HepG2 (cell line): ENCODE results near the gene POU5F1. TPM values are rescaled to one million over a fixed set of nuclear protein-coding genes. Genes with fewer than 3 reads are reported as not detected.

Source experiments
- CEBPB ChIP-seq: IDR thresholded peaks from 2 replicates; pipeline ENCODE4 v1.6.1; 2011; ENCODE audit warnings: low read depth, low read length, improper control_type of control experiment, borderline replicate concordance
- FLYWCH1 ChIP-seq: sonication (generic); formaldehyde crosslinking; IDR thresholded peaks from 2 replicates; pipeline ENCODE4 v1.8.1; 2023; ENCODE audit warnings: mild to moderate bottlenecking, missing genetic modification reagents
- GATA4 ChIP-seq: sonication (generic); IDR thresholded peaks from 2 replicates; pipeline ENCODE4 v1.6.1; 2016; ENCODE audit warnings: antibody characterized with exemption, low read depth, borderline replicate concordance
- HNRNPH1 ChIP-seq: fragments of 200-400 bp; formaldehyde crosslinking; optimal IDR thresholded peaks from 2 replicates; pipeline ENCODE3; 2017; ENCODE audit warnings: mild to moderate bottlenecking, low read depth, low read length
- JUND ChIP-seq: sonication (generic); formaldehyde crosslinking; IDR thresholded peaks from 2 replicates; pipeline ENCODE4 v1.8.0; 2022; ENCODE audit warnings: mild to moderate bottlenecking, missing genetic modification reagents
- KMT2B ChIP-seq: IDR thresholded peaks from 2 replicates; pipeline ENCODE4 v1.6.1; 2016; ENCODE audit warnings: missing genetic modification reagents, missing compliant biosample characterization
- MEF2D ChIP-seq: sonication (generic); formaldehyde crosslinking; IDR thresholded peaks from 2 replicates; pipeline ENCODE4 v1.5.1; 2020; ENCODE audit warnings: mild to moderate bottlenecking, missing genetic modification reagents
- RBM22 ChIP-seq: fragments of 200-400 bp; formaldehyde crosslinking; optimal IDR thresholded peaks from 2 replicates; pipeline ENCODE3; 2017; ENCODE audit warnings: mild to moderate bottlenecking, low read length, moderate library complexity
- SETDB1 ChIP-seq: sonication (generic); formaldehyde crosslinking; IDR thresholded peaks from 2 replicates; pipeline ENCODE4 v1.5.1; 2020; ENCODE audit warnings: missing genetic modification reagents, mild to moderate bottlenecking, borderline replicate concordance
- SIN3B ChIP-seq: fragments of 150-350 bp; IDR thresholded peaks from 2 replicates; pipeline ENCODE4 v1.6.1; 2014; ENCODE audit warnings: low read length
- ZNF224 ChIP-seq: sonication (generic); formaldehyde crosslinking; IDR thresholded peaks from 2 replicates; pipeline ENCODE4 v1.5.0; 2020; ENCODE audit warnings: mild to moderate bottlenecking, missing genetic modification reagents
- ZNF367 ChIP-seq: sonication (generic); formaldehyde crosslinking; IDR thresholded peaks from 2 replicates; pipeline ENCODE4 v1.4.0; 2020; ENCODE audit warnings: missing genetic modification reagents, borderline replicate concordance
- ZNF616 ChIP-seq: sonication (generic); formaldehyde crosslinking; IDR thresholded peaks from 2 replicates; pipeline ENCODE4 v1.5.0; 2020; ENCODE audit warnings: low read depth, mild to moderate bottlenecking, missing genetic modification reagents
- ZSCAN9 ChIP-seq: IDR thresholded peaks from 2 replicates; pipeline ENCODE4 v1.6.1; 2016; ENCODE audit warnings: borderline replicate concordance
- polyA plus RNA-seq, 8 experiments: library from polyadenylated mRNA; depleted of rRNA in 3 of 8; stranded (reverse) in 7 of 8; unstranded in 1 of 8; fragments of >200 nt; fragmentation: Illumina TruSeq in 4 of 8; extraction: Trizol in 4 of 8; gene quantifications; 2 replicates each; pipeline versions ENCODE4 v1.2.1 to v1.2.3, GENCODE V29; 2011 to 2016; ENCODE audit warnings: low read depth in 4 of 8, missing spikeins in 1 of 8, mixed read lengths in 1 of 8; ENCODE audit not compliant: insufficient read depth in 1 of 8
- total RNA-seq, 5 experiments: library from RNA; depleted of rRNA; stranded (reverse); fragments of >200 nt; fragmentation: Illumina TruSeq; extraction: Trizol; gene quantifications; 2 replicates each; pipeline ENCODE4 v1.2.3, GENCODE V29; 2016; ENCODE audit warnings: low read depth in 1 of 5
- TF ChIP-seq, protein P1 (sequence below): sonication (generic); formaldehyde crosslinking; IDR thresholded peaks from 2 replicates; pipeline ENCODE4 v1.9.0; 2022; ENCODE audit warnings: low read depth, missing genetic modification reagents
- TF ChIP-seq, protein P2 (sequence below), 2 experiments: IDR thresholded peaks; 2 replicates each; pipeline ENCODE4 v1.6.1; 2011 to 2012; ENCODE audit warnings: low read length in 2 of 2, borderline replicate concordance in 1 of 2, low read depth in 1 of 2, mild to moderate bottlenecking in 1 of 2, moderate library complexity in 1 of 2
- TF ChIP-seq, protein P3 (sequence below): sonication (generic); formaldehyde crosslinking; IDR thresholded peaks from 2 replicates; pipeline ENCODE4 v1.4.0; 2020; ENCODE audit warnings: mild to moderate bottlenecking, missing genetic modification reagents
- TF ChIP-seq, protein P4 (sequence below): sonication (generic); formaldehyde crosslinking; IDR thresholded peaks from 2 replicates; pipeline ENCODE4 v1.4.0; 2020; ENCODE audit warnings: missing genetic modification reagents
- TF ChIP-seq, protein P5 (sequence below): conservative IDR thresholded peaks from 2 replicates; pipeline ENCODE4 v1.6.1; 2018; ENCODE audit warnings: missing genetic modification reagents

The POU5F1 gene
- total and polyA plus RNA-seq, 2 of the 13 experiments (the other 11 are each of a cell fraction or from before 2014, with no cell fraction given), result 2.5 to 7.2 TPM

DNA sequence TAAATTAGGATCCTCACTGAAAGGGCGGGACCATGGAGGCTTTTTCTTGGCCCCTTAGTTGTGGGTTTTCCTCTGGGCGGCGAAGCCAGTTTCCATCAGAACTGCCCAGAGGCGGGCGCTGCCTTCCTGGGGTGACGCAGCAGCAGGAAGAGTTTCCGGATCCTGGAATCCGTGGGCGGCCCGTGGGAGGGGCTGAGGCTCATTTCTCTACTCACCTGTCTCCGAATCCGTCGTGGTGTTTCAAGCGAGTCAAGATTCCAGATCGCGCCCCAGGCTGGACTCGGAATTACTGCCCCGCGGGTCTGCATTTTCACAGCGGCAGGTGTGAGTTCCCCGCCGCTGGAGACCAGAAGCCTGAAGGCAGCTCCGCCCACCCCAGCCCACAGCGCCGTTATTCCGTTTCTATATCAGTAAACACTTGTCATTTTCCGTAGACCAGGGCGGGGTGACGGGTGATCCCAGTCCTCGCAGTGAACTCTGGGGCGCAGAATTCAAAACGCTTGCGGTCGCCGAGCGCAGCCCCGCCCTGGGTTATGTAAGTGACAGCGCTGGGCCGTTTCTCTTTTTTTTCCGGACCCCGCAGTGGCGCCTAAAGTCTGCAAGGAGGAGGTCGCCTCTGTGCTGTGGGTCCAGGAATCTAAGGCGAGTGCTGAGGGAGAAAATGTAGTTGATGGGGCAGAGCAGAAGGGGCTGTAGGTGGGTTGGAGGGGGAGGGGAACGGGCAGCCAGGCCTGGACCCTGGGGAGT lies 27.2 kb upstream of the POU5F1 start (continued):
- no peak for TF ChIP-seq ZNF367 (CRISPR knock-in tag)
- TF ChIP-seq CEBPB, result no peak
- TF ChIP-seq, protein P1, sequence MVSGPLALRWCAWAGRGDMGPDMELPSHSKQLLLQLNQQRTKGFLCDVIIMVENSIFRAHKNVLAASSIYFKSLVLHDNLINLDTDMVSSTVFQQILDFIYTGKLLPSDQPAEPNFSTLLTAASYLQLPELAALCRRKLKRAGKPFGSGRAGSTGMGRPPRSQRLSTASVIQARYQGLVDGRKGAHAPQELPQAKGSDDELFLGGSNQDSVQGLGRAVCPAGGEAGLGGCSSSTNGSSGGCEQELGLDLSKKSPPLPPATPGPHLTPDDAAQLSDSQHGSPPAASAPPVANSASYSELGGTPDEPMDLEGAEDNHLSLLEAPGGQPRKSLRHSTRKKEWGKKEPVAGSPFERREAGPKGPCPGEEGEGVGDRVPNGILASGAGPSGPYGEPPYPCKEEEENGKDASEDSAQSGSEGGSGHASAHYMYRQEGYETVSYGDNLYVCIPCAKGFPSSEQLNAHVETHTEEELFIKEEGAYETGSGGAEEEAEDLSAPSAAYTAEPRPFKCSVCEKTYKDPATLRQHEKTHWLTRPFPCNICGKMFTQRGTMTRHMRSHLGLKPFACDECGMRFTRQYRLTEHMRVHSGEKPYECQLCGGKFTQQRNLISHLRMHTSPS (CRISPR knock-in tag), result no peak
- no peak for TF ChIP-seq GATA4
- TF ChIP-seq, protein P2, sequence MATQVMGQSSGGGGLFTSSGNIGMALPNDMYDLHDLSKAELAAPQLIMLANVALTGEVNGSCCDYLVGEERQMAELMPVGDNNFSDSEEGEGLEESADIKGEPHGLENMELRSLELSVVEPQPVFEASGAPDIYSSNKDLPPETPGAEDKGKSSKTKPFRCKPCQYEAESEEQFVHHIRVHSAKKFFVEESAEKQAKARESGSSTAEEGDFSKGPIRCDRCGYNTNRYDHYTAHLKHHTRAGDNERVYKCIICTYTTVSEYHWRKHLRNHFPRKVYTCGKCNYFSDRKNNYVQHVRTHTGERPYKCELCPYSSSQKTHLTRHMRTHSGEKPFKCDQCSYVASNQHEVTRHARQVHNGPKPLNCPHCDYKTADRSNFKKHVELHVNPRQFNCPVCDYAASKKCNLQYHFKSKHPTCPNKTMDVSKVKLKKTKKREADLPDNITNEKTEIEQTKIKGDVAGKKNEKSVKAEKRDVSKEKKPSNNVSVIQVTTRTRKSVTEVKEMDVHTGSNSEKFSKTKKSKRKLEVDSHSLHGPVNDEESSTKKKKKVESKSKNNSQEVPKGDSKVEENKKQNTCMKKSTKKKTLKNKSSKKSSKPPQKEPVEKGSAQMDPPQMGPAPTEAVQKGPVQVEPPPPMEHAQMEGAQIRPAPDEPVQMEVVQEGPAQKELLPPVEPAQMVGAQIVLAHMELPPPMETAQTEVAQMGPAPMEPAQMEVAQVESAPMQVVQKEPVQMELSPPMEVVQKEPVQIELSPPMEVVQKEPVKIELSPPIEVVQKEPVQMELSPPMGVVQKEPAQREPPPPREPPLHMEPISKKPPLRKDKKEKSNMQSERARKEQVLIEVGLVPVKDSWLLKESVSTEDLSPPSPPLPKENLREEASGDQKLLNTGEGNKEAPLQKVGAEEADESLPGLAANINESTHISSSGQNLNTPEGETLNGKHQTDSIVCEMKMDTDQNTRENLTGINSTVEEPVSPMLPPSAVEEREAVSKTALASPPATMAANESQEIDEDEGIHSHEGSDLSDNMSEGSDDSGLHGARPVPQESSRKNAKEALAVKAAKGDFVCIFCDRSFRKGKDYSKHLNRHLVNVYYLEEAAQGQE (IDR thresholded peaks at IDR 0.05; ENCODE audit: borderline replicate concordance in 1 of 2, low read depth in 1 of 2, low read length in 2 of 2), result no peak; a peak in 1 of 4 replicates
- TF ChIP-seq JUND (CRISPR knock-in tag), result peak; percentile 59; the same call in 1 of the 2 replicates
- TF ChIP-seq SETDB1 (CRISPR knock-in tag), result no peak
- TF ChIP-seq FLYWCH1, result no peak
- TF ChIP-seq, protein P3, sequence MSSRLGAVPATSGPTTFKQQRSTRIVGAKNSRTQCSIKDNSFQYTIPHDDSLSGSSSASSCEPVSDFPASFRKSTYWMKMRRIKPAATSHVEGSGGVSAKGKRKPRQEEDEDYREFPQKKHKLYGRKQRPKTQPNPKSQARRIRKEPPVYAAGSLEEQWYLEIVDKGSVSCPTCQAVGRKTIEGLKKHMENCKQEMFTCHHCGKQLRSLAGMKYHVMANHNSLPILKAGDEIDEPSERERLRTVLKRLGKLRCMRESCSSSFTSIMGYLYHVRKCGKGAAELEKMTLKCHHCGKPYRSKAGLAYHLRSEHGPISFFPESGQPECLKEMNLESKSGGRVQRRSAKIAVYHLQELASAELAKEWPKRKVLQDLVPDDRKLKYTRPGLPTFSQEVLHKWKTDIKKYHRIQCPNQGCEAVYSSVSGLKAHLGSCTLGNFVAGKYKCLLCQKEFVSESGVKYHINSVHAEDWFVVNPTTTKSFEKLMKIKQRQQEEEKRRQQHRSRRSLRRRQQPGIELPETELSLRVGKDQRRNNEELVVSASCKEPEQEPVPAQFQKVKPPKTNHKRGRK (CRISPR knock-in tag), result no peak
- TF ChIP-seq ZNF224 (CRISPR knock-in tag), result peak; percentile 22
- peak; percentile 83; the same call in 1 of the 2 replicates for TF ChIP-seq SIN3B
- no peak for TF ChIP-seq ZNF616 (CRISPR knock-in tag)
- TF ChIP-seq, protein P4, sequence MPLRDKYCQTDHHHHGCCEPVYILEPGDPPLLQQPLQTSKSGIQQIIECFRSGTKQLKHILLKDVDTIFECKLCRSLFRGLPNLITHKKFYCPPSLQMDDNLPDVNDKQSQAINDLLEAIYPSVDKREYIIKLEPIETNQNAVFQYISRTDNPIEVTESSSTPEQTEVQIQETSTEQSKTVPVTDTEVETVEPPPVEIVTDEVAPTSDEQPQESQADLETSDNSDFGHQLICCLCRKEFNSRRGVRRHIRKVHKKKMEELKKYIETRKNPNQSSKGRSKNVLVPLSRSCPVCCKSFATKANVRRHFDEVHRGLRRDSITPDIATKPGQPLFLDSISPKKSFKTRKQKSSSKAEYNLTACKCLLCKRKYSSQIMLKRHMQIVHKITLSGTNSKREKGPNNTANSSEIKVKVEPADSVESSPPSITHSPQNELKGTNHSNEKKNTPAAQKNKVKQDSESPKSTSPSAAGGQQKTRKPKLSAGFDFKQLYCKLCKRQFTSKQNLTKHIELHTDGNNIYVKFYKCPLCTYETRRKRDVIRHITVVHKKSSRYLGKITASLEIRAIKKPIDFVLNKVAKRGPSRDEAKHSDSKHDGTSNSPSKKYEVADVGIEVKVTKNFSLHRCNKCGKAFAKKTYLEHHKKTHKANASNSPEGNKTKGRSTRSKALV (CRISPR knock-in tag), result no peak
- 0 out of 2 replicates have a peak, but pooled peaks have one; percentile 30 for TF ChIP-seq ZSCAN9 (CRISPR knock-in tag)
- TF ChIP-seq, protein P5, sequence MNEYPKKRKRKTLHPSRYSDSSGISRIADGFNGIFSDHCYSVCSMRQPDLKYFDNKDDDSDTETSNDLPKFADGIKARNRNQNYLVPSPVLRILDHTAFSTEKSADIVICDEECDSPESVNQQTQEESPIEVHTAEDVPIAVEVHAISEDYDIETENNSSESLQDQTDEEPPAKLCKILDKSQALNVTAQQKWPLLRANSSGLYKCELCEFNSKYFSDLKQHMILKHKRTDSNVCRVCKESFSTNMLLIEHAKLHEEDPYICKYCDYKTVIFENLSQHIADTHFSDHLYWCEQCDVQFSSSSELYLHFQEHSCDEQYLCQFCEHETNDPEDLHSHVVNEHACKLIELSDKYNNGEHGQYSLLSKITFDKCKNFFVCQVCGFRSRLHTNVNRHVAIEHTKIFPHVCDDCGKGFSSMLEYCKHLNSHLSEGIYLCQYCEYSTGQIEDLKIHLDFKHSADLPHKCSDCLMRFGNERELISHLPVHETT (CRISPR knock-in tag), result no peak
- no peak for TF ChIP-seq HNRNPH1
- TF ChIP-seq KMT2B (CRISPR knock-in tag), result 0 out of 2 replicates have a peak, but pooled peaks have one; percentile 60
- TF ChIP-seq RBM22, result no peak
- peak; percentile 64 for TF ChIP-seq MEF2D (CRISPR knock-in tag)
